ENCODE measurements around the gene RFX7.

- TF ChIP-seq CTCF (IDR thresholded peaks at IDR 0.05; ENCODE audit: borderline replicate concordance, extremely low read depth, low read length, poor library complexity, severe bottlenecking) (no peak), EZH2 (IDR thresholded peaks at IDR 0.05; ENCODE audit: borderline replicate concordance, low read depth, low read length, severe bottlenecking) (no peak)
Observed at GRCh38 chr15:56053046-56053400, 190.7 kb downstream of the RFX7 start.

All from DND-41 (cell line).